ENCODE data around the gene UBE2E2.

DNA sequence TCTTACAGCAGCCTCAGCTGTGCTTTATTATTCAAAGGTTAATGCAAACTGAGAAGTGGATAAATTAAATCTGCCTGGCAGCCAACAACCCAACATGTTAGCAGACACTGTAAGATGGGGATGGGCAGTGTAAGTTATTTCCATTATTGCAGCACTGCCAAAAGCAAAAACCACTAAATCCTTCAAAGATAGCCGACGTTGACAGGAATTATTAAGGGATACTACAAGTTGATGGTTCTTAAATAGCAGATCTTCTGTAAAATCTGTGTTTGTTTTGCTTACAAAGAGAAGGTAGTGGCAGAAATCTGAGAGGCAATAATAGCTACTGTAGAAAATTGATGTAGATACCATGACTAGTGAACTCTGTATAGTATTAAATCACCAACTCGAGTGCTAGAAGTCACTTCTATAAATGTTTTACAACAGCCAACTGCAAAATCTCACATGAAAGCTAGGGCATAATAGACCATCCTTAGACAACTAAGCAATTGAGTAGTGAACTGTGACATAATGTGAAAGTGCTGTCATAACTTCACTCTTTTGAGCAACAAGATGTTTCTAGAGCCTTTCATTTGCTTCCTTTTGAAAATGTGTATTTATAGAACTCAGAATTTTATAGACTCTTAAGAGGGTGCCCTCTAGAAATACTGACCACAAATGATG is 278.6 kb downstream of the UBE2E2 start:
- TF ChIP-seq, protein P1, sequence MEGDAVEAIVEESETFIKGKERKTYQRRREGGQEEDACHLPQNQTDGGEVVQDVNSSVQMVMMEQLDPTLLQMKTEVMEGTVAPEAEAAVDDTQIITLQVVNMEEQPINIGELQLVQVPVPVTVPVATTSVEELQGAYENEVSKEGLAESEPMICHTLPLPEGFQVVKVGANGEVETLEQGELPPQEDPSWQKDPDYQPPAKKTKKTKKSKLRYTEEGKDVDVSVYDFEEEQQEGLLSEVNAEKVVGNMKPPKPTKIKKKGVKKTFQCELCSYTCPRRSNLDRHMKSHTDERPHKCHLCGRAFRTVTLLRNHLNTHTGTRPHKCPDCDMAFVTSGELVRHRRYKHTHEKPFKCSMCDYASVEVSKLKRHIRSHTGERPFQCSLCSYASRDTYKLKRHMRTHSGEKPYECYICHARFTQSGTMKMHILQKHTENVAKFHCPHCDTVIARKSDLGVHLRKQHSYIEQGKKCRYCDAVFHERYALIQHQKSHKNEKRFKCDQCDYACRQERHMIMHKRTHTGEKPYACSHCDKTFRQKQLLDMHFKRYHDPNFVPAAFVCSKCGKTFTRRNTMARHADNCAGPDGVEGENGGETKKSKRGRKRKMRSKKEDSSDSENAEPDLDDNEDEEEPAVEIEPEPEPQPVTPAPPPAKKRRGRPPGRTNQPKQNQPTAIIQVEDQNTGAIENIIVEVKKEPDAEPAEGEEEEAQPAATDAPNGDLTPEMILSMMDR (IDR thresholded peaks at IDR 0.05; ENCODE audit: borderline replicate concordance, extremely low read depth, low read length, poor library complexity, severe bottlenecking), result no peak
- no peak for TF ChIP-seq EZH2 (IDR thresholded peaks at IDR 0.05; ENCODE audit: borderline replicate concordance, low read depth, low read length, severe bottlenecking)
